Hair follicle dermal papilla cell (primary cell): ENCODE measurements around the gene PRXL2A. TPM values are rescaled to one million over a fixed set of nuclear protein-coding genes. Genes with fewer than 3 reads are reported as not detected.

ENCODE experiments used
- total RNA-seq: library from RNA; depleted of rRNA; stranded (reverse); fragments of >200 nt; gene quantifications from 2 replicates; pipeline ENCODE4 v1.2.3, GENCODE V29; 2012

PRXL2A gene, protein sequence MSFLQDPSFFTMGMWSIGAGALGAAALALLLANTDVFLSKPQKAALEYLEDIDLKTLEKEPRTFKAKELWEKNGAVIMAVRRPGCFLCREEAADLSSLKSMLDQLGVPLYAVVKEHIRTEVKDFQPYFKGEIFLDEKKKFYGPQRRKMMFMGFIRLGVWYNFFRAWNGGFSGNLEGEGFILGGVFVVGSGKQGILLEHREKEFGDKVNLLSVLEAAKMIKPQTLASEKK
- total RNA-seq, result 20.4 and 23.0 TPM in 2 replicates

GRCh38 chr10:80408242-80409101 lies at the start of gene PRXL2A:
Gene PRXL2A, plus strand, starts transcription at chr10:80408551. Its CDS starts 11,917 bp downstream, at chr10:80420468.

DNA sequence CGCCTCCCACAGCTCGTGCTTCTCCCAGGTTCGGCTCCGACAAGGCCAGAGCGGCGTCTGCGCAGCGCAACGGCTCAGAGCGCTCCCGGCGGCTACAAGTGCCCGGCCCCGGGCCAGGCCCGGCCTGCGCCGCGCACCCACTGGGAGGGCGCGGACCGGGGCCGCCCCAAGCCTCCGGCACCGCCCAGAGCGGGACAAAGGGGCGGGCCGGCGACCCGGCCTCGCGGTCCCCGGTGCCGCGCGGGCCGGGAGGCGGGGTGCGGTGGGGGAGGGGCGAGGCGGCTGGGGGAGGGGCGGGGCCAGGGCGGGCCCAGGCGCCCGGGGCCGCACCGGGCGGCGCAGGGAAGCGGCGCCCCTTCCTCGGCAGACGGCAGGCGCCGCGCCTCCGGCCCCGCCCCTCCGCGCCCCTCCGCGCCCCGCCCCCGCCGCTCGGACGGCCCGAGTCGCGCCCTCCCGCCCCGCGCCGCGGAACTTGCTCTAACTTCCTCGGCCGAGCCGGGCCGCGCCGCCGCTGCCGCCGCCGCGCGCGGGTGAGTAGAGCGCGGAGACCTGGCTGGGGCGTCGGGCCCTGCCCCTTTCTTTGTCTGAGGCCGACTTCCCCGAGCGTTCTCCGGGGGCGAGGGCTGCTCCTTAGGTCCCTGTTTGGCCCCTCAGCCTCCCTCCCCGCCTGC lies 45.6 kb downstream of the PRXL2A start, which contains the start of gene TSPAN14:
Gene TSPAN14 (plus strand): TSS at position 469 of the 671 bp plus-strand sequence. CDS start 34,924 bp downstream, outside the sequence.

Other genes starting within 250 kb of the PRXL2A start
- 149 and 172 TPM in 2 replicates for gene ANXA11, start 203.0 kb upstream of the PRXL2A start, total RNA-seq
- gene MAT1A, start 118.9 kb upstream of the PRXL2A start, total RNA-seq, result not detected in 2 replicates
- gene DYDC1, start 51.8 kb upstream of the PRXL2A start, total RNA-seq, result not detected in 2 replicates
- gene DYDC2, start 51.8 kb upstream of the PRXL2A start, total RNA-seq, result not detected in 2 replicates
- 49.0 and 53.2 TPM in 2 replicates for gene TSPAN14, start 45.8 kb downstream of the PRXL2A start, total RNA-seq
- not detected in 2 replicates for gene SH2D4B, start 129.4 kb downstream of the PRXL2A start, total RNA-seq